GM19397 (cell line): ENCODE data around the gene HOXB3.
A peak's percentile ranks its signal among the peaks of the same experiment; 100 is the strongest.

Experiments
- ATAC-seq: cut with Tn5 transposase; IDR thresholded peaks from one replicate; pipeline ENCODE4 v1.9.1; 2021; ENCODE audit warnings: mild to moderate bottlenecking, moderate library complexity; ENCODE audit not compliant: unreplicated experiment

The HOXB3 gene

DNA sequence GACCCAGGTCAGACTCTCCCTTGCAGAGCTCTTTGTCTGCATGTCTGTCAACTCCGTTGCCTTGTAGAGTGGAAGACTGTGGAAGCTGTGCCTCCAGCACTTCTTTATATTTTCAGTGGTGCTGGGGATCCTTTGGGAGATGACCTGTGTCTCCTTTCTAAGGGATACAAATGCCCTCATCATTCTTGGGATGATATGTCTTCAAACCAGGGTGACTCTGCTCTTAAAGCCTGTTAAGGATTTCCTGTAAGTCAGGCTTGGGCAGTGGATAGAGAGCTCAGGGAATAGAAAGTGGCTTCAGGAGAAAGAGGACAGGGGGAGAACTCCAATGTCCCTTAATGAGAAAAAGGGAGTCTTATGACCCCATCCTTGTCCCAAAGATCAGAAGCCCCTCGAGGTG lies 1.5 kb downstream of the HOXB3 start:
- ATAC-seq = no peak

DNA sequence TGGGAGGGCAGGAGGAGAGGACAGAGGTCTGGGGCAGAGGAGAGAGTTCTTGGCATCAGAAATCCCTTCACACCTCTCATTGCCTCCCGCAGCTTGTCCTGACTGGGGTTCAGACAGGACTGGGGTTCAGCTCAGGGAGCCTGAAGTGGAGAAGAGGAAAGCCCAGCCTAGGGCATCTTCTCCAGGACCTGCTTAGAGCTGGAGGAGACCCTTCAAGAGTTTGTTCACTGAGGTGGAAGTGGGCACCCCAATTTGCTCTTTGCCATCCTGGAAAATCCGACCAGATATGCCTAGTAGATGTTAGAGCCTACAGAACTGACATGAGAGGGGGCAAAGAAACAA lies 2.0 kb downstream of the HOXB3 start:
- no peak for ATAC-seq

DNA sequence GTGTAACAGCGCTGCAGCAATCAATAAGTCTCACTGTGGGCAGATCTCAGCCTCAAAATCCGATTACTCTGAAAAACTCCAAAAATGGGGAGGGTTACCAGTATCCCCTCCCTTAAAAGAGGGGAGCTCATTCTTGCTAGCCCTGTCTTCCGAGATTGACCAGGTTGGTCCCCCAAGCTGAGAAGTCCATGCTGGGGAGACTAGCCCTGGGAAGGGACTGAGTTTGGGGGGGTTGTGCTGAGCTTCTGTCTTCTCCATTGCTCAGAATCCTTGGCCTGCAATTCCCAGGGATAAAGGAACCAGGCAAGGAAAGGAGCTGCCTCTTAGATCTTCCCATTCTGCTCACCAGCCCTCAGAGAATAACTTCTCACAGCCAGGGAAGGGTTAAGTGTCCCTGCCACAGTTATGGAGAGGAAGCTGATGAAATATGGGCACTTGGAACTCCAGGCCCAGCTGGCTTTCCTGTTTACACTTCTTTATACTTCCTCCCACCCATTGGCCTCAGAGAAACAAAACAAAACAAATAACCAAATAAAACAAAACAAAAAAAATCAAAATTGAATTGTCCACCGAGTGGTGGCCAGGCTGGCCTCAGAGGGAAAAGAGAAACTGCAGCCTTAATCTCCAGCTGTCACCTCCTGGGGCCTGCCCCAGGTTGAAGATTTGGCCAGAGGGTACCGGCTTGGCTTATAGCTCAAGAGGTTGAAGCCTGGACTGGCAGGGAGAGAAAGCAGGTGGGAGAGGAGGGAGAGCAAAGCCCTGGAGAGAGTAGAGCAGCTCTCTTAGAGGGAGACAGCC lies 2.6 kb downstream of the HOXB3 start:
- ATAC-seq = no peak

DNA sequence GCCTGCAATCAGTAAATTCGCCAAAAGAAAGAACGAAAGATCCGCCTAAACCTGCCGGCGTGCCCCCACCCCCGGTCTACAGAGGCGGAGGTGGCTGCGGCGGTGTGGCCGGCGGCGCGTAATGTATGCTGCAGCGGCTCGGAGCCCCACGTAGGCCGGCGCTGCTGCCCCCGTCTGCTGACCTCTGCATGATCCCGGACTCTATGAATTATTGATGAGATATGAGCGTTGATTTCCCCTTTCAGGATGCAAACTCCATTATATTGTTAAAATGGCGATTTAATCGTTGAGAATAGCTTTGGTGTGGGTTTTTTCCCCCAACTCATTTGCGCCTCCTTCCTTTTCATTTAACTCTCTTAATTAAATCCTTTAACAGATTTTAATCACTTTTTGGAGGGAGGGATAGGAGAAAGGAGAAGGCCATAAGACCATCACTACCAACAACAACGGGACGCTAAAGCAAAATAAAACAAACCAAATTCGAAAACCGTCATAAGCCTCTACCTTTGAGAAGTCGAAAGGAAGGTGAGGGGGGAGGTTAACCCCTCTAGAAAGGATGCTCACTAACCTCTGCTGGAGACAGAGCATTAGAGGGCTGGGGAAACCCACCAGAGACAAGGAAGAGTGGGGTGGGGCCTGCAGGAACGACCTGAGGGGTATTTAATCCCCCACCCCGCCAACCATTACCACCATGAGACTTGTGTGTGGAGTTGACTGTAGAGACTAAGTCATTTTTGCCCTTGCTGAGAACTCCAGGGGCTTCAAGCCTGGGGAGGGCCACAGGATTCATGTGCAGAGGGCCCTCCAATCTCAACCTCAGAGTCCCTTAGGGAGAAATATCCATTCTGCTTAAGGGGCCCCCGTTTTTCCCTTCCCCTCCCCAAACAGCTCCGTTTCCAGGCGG lies 3.4 kb downstream of the HOXB3 start:
- no peak for ATAC-seq

DNA sequence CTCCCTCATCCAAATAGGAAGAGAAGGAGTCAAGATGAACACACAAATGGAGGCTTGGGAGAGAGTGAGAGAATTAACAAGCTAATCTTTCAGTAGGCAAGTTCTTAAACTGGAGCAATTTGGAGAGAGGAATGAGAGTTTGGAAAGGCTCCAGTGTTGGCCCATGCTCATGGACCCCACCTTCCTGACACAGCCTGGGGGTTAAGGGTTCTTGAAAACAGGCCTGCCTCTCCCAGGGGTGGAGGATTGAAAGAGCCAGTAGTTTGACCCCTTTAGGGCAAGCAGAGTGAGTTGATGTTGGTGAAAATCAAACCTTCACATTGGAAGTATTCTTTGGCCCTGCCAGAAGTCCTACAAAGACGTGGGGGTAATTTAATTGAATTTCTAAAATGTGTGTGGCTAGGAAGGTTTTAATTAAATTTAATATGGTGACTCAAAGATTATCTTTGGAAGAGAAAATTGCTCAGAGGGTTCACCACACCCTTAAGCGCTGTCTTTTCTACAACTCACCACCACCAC lies 5.8 kb downstream of the HOXB3 start:
- ATAC-seq = no peak

DNA sequence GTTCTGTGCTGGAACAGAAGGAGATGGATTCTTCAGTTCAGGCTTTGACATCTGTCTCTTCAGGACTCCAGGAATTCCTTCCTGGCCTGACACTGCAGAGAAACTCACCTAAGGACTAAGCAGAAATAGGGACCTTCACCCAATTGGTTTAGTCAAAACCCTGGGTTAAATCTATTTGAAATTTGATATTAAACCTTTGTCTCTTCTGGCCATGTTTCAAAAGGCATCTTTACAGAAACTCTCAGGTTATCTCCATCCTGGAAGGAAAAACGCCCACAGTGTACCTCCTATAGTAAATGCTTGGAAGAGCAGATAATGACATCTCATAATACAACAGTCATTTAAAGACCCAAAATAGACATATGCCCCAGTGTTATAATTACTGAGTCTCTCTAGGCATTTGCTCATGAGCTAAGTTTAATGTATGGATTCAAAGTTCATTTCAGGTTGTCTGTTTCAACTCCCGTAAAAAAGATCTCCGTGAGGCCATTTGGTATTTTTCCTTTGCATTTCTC lies 6.3 kb downstream of the HOXB3 start:
- no peak for ATAC-seq

DNA sequence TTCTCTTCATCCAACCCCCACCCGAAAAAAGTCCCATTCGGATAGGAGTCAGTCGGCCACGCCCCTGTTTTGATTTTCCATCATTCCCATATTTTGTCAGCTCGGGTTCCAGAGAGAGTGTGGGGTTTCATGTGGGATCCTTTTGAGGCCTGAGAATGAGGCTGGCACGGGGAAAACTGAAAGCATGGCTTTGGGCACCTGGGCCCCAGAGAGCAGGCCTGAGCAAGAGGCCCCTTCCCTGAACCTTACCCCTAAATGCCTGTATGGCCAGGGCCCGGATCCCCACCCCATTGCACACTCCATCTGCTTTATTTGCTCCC lies 7.3 kb downstream of the HOXB3 start:
- ATAC-seq = no peak

DNA sequence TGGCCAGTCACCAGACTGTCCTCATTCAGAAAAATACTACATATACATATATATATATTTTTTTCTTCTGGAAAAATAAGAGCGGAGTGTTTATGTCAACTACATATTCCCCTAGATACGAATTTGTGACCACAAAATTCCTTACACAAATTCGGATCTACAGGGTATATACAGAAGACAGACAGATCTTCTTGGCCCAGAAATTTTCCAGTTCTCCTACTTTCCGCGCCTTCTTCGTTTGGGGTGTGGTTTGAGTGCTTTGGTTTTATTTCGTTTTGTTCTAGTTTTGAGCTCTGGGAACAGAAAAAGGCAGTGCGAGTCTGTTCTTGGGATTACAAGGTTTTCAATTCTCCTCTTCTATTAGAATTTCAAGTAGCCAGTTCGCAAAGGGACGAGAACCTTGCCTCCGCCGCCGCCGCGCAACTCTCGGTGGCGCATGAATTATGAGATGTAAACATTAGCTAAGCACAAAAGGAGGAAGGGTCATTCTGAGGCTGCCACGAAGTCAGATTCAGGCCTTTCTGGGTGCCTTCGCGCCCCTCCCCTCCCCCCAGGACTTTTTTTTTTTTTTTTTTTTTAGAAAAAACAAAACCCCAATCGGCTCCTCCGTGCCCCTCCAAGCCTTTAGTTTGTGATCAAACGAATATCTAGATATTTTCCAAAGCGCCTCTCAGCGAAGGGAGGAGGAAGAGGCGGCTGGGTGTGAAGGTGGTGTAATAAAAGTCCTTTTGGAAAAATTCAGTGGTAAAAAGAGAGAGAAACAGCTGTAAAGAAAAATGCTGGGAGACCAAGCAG lies 10.1 kb downstream of the HOXB3 start:
- ATAC-seq = no peak

DNA sequence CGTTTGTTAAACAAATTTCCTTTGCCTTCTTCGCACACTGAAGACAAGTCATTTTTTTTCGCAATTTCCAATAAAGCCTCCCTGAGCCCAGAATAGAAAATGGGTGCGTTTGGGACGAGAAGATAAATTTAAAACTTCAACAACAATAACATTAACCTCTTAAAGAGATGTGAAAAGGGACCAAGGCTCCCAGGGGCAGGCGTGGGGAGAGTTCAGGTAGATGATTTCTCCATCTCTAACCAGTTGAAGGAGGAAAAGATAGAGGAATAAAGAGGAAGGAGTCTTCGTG lies 10.6 kb downstream of the HOXB3 start:
- no peak for ATAC-seq

DNA sequence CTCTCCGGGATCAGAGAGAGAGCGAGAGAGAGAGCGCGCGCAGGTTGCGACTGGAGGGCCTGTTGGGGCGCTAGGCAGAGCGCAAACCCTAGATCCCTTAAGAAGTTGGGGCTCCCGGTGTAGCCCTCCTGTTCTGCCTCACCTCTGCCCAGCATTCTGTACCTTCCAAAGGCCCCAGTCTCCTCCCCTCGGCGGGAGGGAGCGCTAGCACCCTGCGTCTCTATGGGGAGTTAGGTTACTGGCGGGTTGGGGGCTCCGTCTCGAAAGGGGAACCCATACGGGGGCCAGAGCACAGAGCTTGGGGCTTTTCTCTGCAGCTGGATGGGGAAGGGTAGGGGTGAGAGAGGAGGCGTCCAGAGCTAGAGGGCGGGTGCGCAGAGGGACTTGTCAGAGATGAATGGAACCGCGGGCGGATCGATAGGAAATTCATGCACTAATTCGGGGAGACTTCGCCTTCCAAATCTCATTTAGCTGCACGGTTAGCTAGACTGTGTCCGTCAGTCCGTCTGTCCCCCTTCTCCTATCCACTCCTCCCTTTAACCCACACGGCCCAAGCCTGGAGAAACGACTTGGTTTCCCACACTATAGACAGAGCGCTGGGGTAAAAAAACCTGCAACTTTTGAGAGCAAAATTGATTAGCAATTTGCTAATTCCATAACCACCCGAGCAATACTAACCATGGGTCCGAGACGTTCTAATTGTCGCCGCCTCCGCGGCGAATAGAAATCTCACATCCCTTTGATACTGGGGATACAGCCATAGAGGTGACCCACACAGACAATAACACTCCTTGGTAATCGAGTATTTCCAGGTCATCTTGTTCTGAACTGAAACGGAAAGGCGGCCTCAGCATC lies 11.2 kb downstream of the HOXB3 start:
- ATAC-seq = peak; percentile 25

DNA sequence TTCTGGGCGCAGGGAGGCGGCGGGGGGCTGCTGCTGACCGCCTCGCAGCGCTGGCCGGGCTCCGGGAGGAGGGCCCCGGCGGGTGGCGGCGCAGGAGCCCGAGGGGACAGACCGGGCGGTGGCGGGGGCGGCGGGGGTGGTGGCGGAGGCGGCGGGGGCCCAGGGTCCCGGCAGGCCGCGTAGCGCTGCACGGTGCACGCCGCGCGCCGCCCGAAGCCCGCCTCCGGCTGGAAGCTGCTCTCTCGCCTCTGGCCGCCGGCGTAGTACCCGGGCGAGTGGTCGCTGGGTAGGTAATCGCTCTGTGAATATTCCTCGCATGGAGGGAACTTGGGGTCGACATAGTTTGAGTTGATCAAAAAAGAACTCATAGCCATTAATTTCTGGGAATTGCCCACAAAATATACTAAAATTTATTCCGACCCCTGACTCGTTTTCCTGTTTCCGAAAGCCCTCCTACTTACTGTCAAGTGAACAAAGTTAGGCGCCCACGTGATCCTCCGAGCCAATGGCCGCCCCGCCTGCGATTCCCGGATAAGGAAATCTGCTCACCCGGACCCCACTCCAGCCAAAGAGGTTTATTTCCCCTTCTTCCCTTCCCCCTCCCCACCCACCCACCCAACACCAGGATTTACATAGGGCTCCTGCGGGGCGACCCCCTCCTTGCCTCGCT lies 12.0 kb downstream of the HOXB3 start, which contains the start of gene HOXB4:
Gene HOXB4 (minus strand): TSS at position 405 of the 670 bp plus-strand sequence. CDS start 31 bp downstream, at position 374.
- ATAC-seq = peak; percentile 50

DNA sequence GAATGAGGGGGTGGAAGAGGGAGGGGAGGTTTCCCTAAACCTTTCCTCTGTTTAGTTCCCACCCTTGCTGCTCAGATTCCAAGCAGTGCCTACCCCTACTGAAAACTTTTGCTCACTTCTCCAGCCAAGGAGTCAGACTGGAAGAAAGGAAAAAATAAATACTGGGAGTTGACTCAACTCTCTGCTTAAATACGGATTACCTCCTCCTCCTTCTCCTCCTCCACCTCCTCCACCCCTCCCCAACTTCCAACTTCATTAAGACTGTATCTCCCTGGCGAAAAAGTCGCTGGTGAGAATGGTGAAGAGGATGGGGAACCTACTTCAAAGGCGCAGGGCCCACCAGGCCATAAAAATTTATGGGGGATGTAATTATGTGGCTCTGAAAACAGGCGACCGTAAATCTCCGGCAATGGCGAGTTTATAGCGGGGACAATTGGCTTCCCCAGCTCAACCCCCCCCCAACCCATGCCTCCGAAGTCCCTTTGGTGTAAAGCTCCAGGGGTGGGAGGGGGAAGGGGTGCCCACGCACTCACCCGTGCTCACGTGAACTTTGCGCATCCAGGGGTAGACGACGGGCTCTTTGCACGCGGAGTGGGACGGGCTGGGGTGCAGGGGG lies 12.6 kb downstream of the HOXB3 start:
- peak; percentile 7 for ATAC-seq

DNA sequence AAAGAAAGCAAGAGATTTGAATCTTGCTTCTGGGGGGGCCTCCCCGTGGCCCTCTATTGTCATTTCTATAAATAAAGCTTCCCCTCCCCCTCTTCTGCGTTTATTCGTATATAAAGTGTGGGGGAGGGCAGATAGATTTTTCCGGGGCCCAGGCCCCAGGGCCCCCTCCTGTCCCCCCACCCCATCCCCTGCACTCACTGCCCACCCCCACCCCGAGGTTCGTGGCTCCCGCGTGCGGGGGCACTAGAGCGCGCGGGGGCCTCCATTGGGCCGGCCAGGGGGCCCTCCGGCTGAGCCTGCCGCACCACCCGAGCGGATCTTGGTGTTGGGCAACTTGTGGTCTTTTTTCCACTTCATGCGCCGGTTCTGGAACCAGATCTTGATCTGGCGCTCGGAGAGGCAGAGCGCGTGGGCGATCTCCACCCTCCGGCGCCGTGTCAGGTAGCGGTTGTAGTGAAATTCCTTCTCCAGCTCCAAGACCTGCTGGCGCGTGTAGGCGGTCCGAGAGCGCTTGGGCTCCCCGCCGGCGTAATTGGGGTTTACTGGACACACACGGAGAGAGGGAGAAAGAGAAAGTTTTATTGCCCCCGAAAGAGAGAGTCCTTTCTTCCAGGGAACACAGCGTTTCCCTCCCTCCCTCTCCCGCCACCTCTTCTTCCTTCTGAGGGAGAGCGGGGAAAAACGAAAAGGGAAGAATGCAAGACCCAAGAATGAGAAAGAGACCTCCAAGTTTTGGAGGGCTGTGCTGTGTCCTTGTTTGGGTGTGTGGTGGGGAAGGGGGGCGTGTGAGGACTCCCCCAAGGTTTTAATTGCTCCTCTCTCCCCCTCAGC lies 13.3 kb downstream of the HOXB3 start:
- no peak for ATAC-seq

DNA sequence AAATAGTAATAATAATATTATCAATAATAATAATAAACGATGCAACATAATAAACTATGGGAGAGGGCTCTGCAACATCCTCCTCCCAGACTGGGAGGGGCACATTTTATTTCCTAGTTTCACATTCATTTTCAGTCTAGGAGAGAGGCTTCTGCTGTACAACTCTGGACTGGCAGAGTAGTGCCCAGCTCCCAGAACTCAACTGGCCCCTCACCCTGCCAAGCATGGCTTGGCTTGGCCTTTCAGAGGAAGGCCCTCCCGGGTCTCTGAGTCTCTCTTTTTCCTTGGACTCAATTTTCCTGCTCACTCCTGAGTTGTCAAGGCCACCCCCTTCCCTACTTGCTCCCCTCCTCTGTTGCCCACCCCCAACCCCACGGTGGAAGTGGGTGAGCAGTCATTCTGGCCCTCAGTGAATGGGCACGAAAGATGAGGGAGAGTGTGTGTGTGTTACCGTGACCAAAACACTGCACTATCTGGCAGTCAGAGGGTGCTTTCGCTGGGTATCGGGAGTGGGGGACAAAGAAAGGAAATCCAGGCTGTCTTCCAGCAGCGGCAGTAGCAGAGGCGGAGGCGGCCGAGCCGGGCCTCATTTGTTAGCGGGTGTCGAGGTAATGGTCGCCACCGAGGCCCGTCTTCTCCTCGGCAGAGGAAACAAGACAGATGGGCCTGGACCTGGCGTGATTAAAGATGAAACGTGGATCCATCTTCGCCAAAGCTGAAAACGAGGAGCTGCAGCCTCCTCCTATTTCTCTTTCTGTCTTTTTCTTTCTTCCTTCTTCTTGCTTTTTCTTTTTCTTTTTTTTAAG lies 14.2 kb downstream of the HOXB3 start:
- no peak for ATAC-seq

DNA sequence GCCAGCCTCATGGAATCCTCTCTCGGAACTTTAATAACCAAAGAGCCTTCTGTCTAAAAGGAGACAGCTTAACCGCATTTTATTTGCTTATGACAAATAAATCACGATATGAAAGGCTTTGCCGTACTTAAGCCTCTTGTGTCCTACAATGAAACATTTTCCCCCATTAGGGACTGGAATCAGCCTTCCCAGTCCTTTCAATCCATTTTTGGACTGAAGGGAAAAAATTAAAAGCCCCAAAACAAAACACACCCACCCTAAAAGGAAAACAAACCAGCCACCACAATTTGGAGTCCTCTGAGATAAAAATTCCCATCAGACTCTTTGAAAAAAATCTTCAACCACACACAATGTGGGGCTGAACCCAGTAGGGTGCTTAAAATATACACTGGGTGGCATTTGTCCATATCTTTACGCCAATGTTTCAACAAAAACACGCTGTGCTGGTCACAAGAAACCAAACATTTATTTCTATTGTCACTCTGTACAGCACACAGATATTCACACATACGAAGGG lies 14.9 kb downstream of the HOXB3 start:
- no peak for ATAC-seq

DNA sequence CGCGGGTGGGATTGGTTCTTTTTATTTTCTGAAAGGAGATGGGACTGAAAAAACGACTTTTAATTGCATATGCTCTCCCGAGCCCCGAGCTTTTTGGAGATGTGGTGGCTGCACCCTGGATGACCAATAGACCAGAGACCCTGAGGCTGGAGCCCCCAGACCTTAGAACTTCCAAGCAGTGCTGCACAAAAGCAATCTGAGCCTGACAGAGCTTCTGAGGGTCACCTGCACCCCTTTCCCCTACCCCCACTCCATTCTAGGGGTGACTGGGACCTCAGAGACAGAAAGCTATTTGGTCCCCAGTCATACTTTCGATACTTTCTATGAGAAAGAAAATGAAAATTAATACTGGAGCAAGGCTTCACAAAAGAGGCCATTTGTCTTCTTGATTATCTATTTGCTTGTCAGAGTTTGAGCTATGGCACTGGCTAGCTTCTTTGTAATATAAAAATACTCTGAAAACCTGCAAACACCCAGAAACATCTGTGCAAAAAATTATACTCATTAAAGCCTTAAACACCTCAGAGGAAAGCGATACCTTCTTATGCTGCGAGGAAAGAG lies 15.5 kb downstream of the HOXB3 start:
- no peak for ATAC-seq

DNA sequence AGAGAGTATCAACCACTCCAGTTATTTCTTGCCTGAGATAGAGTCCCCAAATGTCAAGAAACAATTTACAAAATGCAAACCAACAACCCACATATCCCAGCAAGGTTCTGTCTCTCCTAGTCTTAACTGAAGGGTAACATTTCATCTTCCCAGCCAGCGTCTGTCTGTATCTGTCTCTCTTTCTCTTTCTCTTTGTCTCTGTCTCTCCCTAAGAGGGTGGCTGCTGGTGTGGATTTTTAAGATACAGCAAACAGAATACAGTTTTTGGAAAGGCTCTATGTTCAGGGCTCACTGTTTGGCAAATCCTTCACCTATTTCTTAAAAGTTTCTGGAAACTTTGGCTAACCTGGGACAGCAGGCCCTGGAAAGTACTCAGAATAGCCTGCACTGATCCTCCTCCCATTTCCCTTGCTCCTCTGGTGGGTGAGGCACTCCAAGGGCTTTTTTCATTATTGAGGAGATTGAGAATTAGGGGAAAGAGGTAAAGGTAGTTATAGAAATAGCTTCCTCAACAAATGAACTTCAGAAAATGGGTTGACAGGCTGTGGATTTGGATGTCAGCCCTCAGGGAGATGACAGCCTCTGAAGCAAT lies 18.1 kb downstream of the HOXB3 start:
- ATAC-seq = no peak
